ENCODE measurements around the gene MTARC2.

MTARC2 gene

GRCh38 chr1:220804202-220804586, 56.1 kb downstream of the MTARC2 start:
- DNase-seq: no peak

- DNase-seq: no peak
Observed at GRCh38 chr1:220806408-220806807, 58.3 kb downstream of the MTARC2 start.

- DNase-seq: no peak
Observed at GRCh38 chr1:220807726-220808125, 59.6 kb downstream of the MTARC2 start.

GRCh38 chr1:220808345-220809186, 60.4 kb downstream of the MTARC2 start:
- DNase-seq: peak; percentile 61

GRCh38 chr1:220809187-220809550, 61.0 kb downstream of the MTARC2 start:
- no peak for DNase-seq

GRCh38 chr1:220809704-220810103, 61.6 kb downstream of the MTARC2 start:
- no peak for DNase-seq

GRCh38 chr1:220810179-220810653, 62.1 kb downstream of the MTARC2 start:
- DNase-seq: no peak

- no peak for DNase-seq
Observed at GRCh38 chr1:220810963-220811362, 62.8 kb downstream of the MTARC2 start.

GRCh38 chr1:220811695-220812094, 63.6 kb downstream of the MTARC2 start:
- no peak for DNase-seq

GRCh38 chr1:220812308-220812707, 64.2 kb downstream of the MTARC2 start:
- DNase-seq: no peak

- DNase-seq: no peak
Observed at GRCh38 chr1:220813013-220813412, 64.9 kb downstream of the MTARC2 start.

GRCh38 chr1:220815409-220815808, 67.3 kb downstream of the MTARC2 start:
- no peak for DNase-seq

GRCh38 chr1:220817907-220818306, 69.8 kb downstream of the MTARC2 start:
- no peak for DNase-seq

- DNase-seq: no peak
Observed at GRCh38 chr1:220818421-220819173, 70.5 kb downstream of the MTARC2 start.

- no peak for DNase-seq
Observed at GRCh38 chr1:220819467-220820026, 71.4 kb downstream of the MTARC2 start.

GRCh38 chr1:220824031-220824989, 76.2 kb downstream of the MTARC2 start:
- DNase-seq: no peak

- DNase-seq: no peak
Observed at GRCh38 chr1:220825819-220826551, 77.9 kb downstream of the MTARC2 start.

- no peak for DNase-seq
Observed at GRCh38 chr1:220826729-220827128, 78.6 kb downstream of the MTARC2 start.

- no peak for DNase-seq
Observed at GRCh38 chr1:220827445-220828178, 79.5 kb downstream of the MTARC2 start.

- DNase-seq: no peak
Observed at GRCh38 chr1:220828179-220828490, 80.0 kb downstream of the MTARC2 start.

GRCh38 chr1:220828950-220829586, 80.9 kb downstream of the MTARC2 start:
- DNase-seq: no peak

Data from NCI-H1105 treated with DMSO at 0.1 percent for 48 hours (cell line).